ENCODE measurements around the gene STRN. TPM values are rescaled to one million over a fixed set of nuclear protein-coding genes. Genes with fewer than 3 reads are reported as not detected.

The STRN gene
- total and polyA plus RNA-seq, 12 donors, result 2.6 to 36.9 (median 18.1) TPM

- no peak for TF ChIP-seq POLR2A (IDR thresholded peaks at IDR 0.05)
- TF ChIP-seq, protein P1, sequence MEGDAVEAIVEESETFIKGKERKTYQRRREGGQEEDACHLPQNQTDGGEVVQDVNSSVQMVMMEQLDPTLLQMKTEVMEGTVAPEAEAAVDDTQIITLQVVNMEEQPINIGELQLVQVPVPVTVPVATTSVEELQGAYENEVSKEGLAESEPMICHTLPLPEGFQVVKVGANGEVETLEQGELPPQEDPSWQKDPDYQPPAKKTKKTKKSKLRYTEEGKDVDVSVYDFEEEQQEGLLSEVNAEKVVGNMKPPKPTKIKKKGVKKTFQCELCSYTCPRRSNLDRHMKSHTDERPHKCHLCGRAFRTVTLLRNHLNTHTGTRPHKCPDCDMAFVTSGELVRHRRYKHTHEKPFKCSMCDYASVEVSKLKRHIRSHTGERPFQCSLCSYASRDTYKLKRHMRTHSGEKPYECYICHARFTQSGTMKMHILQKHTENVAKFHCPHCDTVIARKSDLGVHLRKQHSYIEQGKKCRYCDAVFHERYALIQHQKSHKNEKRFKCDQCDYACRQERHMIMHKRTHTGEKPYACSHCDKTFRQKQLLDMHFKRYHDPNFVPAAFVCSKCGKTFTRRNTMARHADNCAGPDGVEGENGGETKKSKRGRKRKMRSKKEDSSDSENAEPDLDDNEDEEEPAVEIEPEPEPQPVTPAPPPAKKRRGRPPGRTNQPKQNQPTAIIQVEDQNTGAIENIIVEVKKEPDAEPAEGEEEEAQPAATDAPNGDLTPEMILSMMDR (IDR thresholded peaks at IDR 0.05), result no peak
- Histone ChIP-seq H3K27ac (no peak overlapping the region), H3K9me3 (replicated peaks in 1 of 3) (no peaks in the 10 kb centered on the region), H3K4me3 (no peak overlapping the region), H3K27me3 (no peaks in the 10 kb centered on the region), H3K36me3 (replicated peaks in 1 of 2) (no peaks in the 10 kb centered on the region), H3K4me1 (replicated peaks in 1 of 2) (peaks cover 0 to 8% of the 10 kb centered on the region in 2 donors)
- DNase-seq, result no peak
- intact Hi-C loops (cut with DNase I), result no loop called here
These were observed 53.6 kb downstream of the STRN start for GRCh38 chr2:36912695-36913094.

DNA sequence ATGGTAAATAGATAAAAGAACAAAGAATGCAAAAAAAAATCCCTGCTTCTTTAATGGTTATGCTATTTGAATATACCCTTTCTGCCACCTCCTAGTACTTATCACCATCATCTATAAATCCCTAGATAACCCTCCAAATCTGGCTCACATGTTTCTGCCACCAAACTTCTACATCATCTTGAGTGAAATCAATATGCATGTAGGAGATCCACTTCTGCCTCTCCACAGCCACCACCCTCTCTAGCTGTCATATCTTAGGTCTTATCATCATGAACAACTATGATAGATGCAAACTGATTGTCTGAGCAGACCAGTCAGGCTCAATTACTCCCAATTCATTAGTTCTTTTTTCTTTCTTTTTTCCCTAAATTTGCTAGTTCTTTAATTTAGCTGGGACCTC is 55.3 kb downstream of the STRN start:
- H3K9me3 ChIP-seq (replicated peaks in 1 of 3), result no peaks in the 10 kb centered on the region
- H3K27ac ChIP-seq, result no peak overlapping the region
- intact Hi-C loops (cut with DNase I), result no loop called here
- no peak overlapping the region for H3K4me3 ChIP-seq
- no peaks in the 10 kb centered on the region for H3K4me1 ChIP-seq (replicated peaks in 1 of 2)
- H3K27me3 ChIP-seq, result no peaks in the 10 kb centered on the region
- no peak for TF ChIP-seq POLR2A (IDR thresholded peaks at IDR 0.05)
- TF ChIP-seq, protein P1 (IDR thresholded peaks at IDR 0.05), result no peak
- H3K36me3 ChIP-seq (replicated peaks in 1 of 2), result no peaks in the 10 kb centered on the region
- DNase-seq, result no peak

- H3K27ac ChIP-seq, result no peak overlapping the region
- H3K27me3 ChIP-seq, result no peaks in the 10 kb centered on the region
- H3K36me3 ChIP-seq (replicated peaks in 1 of 2), result peaks cover 0 to 3% of the 10 kb centered on the region in 2 donors
- H3K4me3 ChIP-seq, result no peak overlapping the region
- H3K9me3 ChIP-seq (replicated peaks in 1 of 3), result no peaks in the 10 kb centered on the region
- TF ChIP-seq POLR2A (IDR thresholded peaks at IDR 0.05), result no peak
- 96 to 100% (median 99%) methylated on average over 4 of the region's 4 CpGs for WGBS, 4 donors
- no peaks in the 10 kb centered on the region for H3K4me1 ChIP-seq (replicated peaks in 1 of 2)
- intact Hi-C loops (cut with DNase I), result no loop called here
- no peak for DNase-seq
These were observed 60.1 kb downstream of the STRN start for GRCh38 chr2:36906277-36906676.

DNA sequence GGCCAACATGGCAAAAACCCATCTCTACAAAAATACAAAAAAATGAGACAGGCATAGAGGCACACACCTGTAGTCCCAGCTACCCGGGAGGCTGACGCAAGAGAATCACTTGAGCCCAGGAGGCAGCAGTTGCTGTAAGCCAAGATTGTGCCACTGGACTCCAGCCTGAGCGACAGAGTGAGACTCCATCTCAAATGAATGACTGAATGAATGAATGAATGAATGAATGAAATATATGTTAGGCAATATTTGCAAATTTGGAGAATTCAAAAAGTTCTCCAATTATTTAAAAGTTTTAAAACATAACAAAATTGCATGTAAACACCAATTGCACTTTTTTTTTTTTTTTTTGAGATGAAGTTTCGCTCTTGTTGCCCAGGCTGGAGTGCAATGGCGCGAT is 61.7 kb downstream of the STRN start:
- no peaks in the 10 kb centered on the region for H3K4me1 ChIP-seq (replicated peaks in 1 of 2)
- TF ChIP-seq POLR2A (IDR thresholded peaks at IDR 0.05), result no peak
- TF ChIP-seq, protein P1 (IDR thresholded peaks at IDR 0.05), result no peak
- intact Hi-C loops (cut with DNase I), result no loop called here
- no peak overlapping the region for H3K4me3 ChIP-seq
- H3K27me3 ChIP-seq, result no peaks in the 10 kb centered on the region
- peaks cover 0 to 3% of the 10 kb centered on the region in 2 donors for H3K36me3 ChIP-seq (replicated peaks in 1 of 2)
- WGBS, 4 donors, result 89 to 94% (median 93%) methylated on average over 6 of the region's 6 CpGs
- H3K27ac ChIP-seq, result no peak overlapping the region
- DNase-seq, result no peak
- H3K9me3 ChIP-seq (replicated peaks in 1 of 3), result no peaks in the 10 kb centered on the region

DNA sequence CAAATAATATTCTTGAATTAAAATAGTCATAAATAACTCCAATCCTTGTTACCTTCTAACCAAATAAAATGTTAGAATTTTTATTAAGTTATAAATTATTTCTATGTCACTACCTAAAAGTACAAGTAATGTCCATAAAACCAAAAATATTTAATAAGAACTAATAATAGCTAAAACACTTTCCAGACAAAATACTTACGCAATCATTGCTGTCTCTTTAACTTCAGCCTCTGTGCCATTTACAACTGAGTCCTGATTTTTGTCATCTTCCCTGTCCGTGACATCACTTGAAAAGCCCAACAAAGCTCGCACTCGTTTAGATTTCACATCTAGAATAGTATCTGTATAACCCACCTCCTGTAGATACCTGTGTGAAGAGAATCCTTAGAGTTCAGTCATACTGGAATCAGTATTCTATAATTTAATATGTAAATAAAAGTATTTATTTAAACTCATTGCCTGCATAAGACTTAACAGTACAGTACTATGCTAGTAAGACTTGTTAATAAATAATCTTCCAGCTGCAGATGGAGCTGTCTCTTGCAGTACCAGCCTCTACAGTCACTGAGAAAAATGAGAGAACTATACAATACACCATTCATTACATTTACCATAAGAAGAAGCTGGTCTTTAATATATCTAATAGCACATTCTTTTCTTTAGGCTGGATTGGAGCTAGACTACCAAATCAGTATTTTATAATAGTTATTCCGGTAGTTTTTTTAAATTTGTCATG is 63.8 kb downstream of the STRN start:
- WGBS, 4 donors, result 88 to 94% (median 91%) methylated on average over 5 of the region's 5 CpGs
- H3K36me3 ChIP-seq (replicated peaks in 1 of 2), result peaks cover 0 to 3% of the 10 kb centered on the region in 2 donors
- no peaks in the 10 kb centered on the region for H3K27me3 ChIP-seq
- no peak overlapping the region for H3K4me3 ChIP-seq
- TF ChIP-seq, protein P1 (IDR thresholded peaks at IDR 0.05), result no peak
- no peak for TF ChIP-seq POLR2A (IDR thresholded peaks at IDR 0.05)
- DNase-seq, result no peak
- H3K27ac ChIP-seq, result no peak overlapping the region
- intact Hi-C loops (cut with DNase I), result no loop called here
- no peaks in the 10 kb centered on the region for H3K9me3 ChIP-seq (replicated peaks in 1 of 3)
- H3K4me1 ChIP-seq (replicated peaks in 1 of 2), result no peaks in the 10 kb centered on the region
